GM12878 (cell line): Measurements from ENCODE around the gene LHFPL3. TPM values are rescaled to one million over a fixed set of nuclear protein-coding genes. Genes with fewer than 3 reads are reported as not detected.

ENCODE experiments used
- ATAC-seq: fragments of 200-7000 bp; cut with Tn5 transposase; 3 replicates; pipeline ENCODE4 v1.9.1; 2020; ENCODE audit warnings: mild to moderate bottlenecking, moderate library complexity
- BruUV-seq: library from RNA; stranded (reverse); fragments of 400-500 nt; replicated peaks from 2 replicates; lab custom pipeline; 2021; lab: Mats Ljungman, UMichigan
- CTCF ChIA-PET: fragments of 300-600 bp; sonication (Branson Sonifier 250); formaldehyde crosslinking; extraction: SDS; loops from one replicate; lab custom pipeline; 2021; ENCODE audit warnings: inconsistent platforms; lab: Yijun Ruan, JAX
- POLR2A ChIA-PET: fragments of 350-600 bp; formaldehyde crosslinking; extraction: SDS; loops from one replicate; lab custom pipeline; 2021; ENCODE audit warnings: inconsistent platforms; lab: Charles Lee
- RAD21 ChIA-PET: fragments of 300-600 bp; sonication (Branson Sonifier 250); formaldehyde crosslinking; loops from one replicate; lab custom pipeline; 2023; ENCODE audit warnings: antibody characterized with exemption; ENCODE audit not compliant: unreplicated experiment; lab: Charles Lee
- SMC1A ChIA-PET: fragments of 300-600 bp; sonication (Branson Sonifier 250); formaldehyde crosslinking; loops from one replicate; lab custom pipeline; 2023; ENCODE audit not compliant: unreplicated experiment, uncharacterized antibody; lab: Charles Lee
- DNase-seq: peaks from one replicate; pipeline ENCODE4 v3.0.0-alpha.2; 2011; ENCODE audit warnings: low read depth, low spot score
- FAIRE-seq: peaks from 3 replicates; lab custom pipeline; 2011; peaks lifted over from hg19 to GRCh38; lab: Jason Lieb, UNC
- H2AFZ ChIP-seq: 2 replicates; pipeline ENCODE4 v1.6.0; 2011; ENCODE audit warnings: low read depth, low read length, control low read depth; ENCODE audit not compliant: control insufficient read depth
- H3K27ac ChIP-seq: 2 replicates; pipeline ENCODE4 v1.5.1; 2011; ENCODE audit warnings: control low read depth; ENCODE audit not compliant: control insufficient read depth, insufficient read depth
- H3K27me3 ChIP-seq, 2 experiments: replicated peaks in 1 of 2; 2 replicates each; pipeline versions ENCODE4 v1.6.0 to v1.6.1; 2011; ENCODE audit warnings: low read length in 1 of 2; ENCODE audit not compliant: control insufficient read depth in 2 of 2, insufficient read depth in 2 of 2
- H3K36me3 ChIP-seq, 2 experiments: 2 replicates each; pipeline ENCODE4 v1.5.1; 2011; ENCODE audit warnings: low read length in 1 of 2; ENCODE audit not compliant: control insufficient read depth in 2 of 2, insufficient read depth in 2 of 2
- H3K4me1 ChIP-seq: 2 replicates; pipeline ENCODE4 v1.6.1; 2011; ENCODE audit warnings: mild to moderate bottlenecking, low read length, moderate library complexity, mixed read lengths; ENCODE audit not compliant: control insufficient read depth, insufficient read depth
- H3K4me2 ChIP-seq: 2 replicates; pipeline ENCODE4 v1.6.0; 2011; ENCODE audit warnings: control low read depth; ENCODE audit not compliant: control insufficient read depth, insufficient read depth
- H3K4me3 ChIP-seq: fragments of 200-600 bp; sonication (generic); 2 replicates; pipeline ENCODE4 v1.5.1; 2016
- H3K79me2 ChIP-seq: 2 replicates; pipeline ENCODE4 v1.6.0; 2011; ENCODE audit warnings: low read length; ENCODE audit not compliant: control insufficient read depth, insufficient read depth
- H3K9ac ChIP-seq: 2 replicates; pipeline ENCODE4 v1.8.0; 2011; ENCODE audit warnings: low read length, control low read depth, mixed read lengths; ENCODE audit not compliant: control insufficient read depth, insufficient read depth
- H3K9me3 ChIP-seq: replicated peaks from 3 replicates; pipeline ENCODE4 v1.5.1; 2011; ENCODE audit warnings: mild to moderate bottlenecking, low read length; ENCODE audit not compliant: control insufficient read depth, insufficient read depth
- H4K20me1 ChIP-seq: 2 replicates; pipeline ENCODE4 v1.6.0; 2011; ENCODE audit not compliant: control insufficient read depth, insufficient read depth
- ASH2L ChIP-seq: fragments of 300-600, 200-600 bp; sonication (generic); IDR thresholded peaks from 2 replicates; pipeline ENCODE4 v1.6.1; 2017; ENCODE audit warnings: low read depth, mild to moderate bottlenecking, borderline replicate concordance
- BACH1 ChIP-seq: fragments of 450-650 bp; IDR thresholded peaks from 2 replicates; pipeline ENCODE4 v1.6.1; 2017; ENCODE audit warnings: mild to moderate bottlenecking, borderline replicate concordance
- IKZF1 ChIP-seq: fragments of 450-650 bp; conservative IDR thresholded peaks from 2 replicates; pipeline ENCODE4 v1.6.1; 2017; ENCODE audit warnings: antibody characterized with exemption, mild to moderate bottlenecking
- KLF5 ChIP-seq: fragments of 450-650 bp; IDR thresholded peaks from 2 replicates; pipeline ENCODE4 v1.6.1; 2014; ENCODE audit warnings: mild to moderate bottlenecking; ENCODE audit not compliant: partially characterized antibody
- MEF2A ChIP-seq: IDR thresholded peaks from 2 replicates; pipeline ENCODE4 v1.6.1; 2011; ENCODE audit warnings: low read depth, mild to moderate bottlenecking, low read length, moderate library complexity; ENCODE audit not compliant: insufficient read depth
- MEF2B ChIP-seq: fragments of 450-650 bp; IDR thresholded peaks from 2 replicates; pipeline ENCODE4 v1.6.1; 2018; ENCODE audit warnings: mild to moderate bottlenecking, moderate library complexity; ENCODE audit not compliant: partially characterized antibody, poor library complexity, severe bottlenecking
- MTA2 ChIP-seq: fragments of 450-650 bp; IDR thresholded peaks from 2 replicates; pipeline ENCODE4 v1.6.1; 2016; ENCODE audit warnings: low read depth, mild to moderate bottlenecking, moderate library complexity
- NFYA ChIP-seq: IDR thresholded peaks from 2 replicates; pipeline ENCODE4 v1.6.1; 2011; ENCODE audit warnings: low read depth, mild to moderate bottlenecking, low read length, improper control_type of control experiment, borderline replicate concordance
- PAX8 ChIP-seq: fragments of 450-650 bp; IDR thresholded peaks from 2 replicates; pipeline ENCODE4 v1.6.1; 2017; ENCODE audit warnings: mild to moderate bottlenecking, moderate library complexity
- RUNX3 ChIP-seq: IDR thresholded peaks from 2 replicates; pipeline ENCODE4 v1.6.1; 2012; ENCODE audit warnings: low read length, inconsistent platforms
- SMAD1 ChIP-seq: fragments of 450-650 bp; IDR thresholded peaks from 2 replicates; pipeline ENCODE4 v1.6.1; 2018; ENCODE audit warnings: mild to moderate bottlenecking, low read depth; ENCODE audit not compliant: partially characterized antibody
- SMARCA5 ChIP-seq: fragments of 450-650 bp; IDR thresholded peaks from 2 replicates; pipeline ENCODE4 v1.6.1; 2017; ENCODE audit warnings: mild to moderate bottlenecking
- SREBF1 ChIP-seq: IDR thresholded peaks from 2 replicates; pipeline ENCODE4 v1.6.1; 2012; ENCODE audit warnings: mild to moderate bottlenecking, low read length
- SREBF2 ChIP-seq: IDR thresholded peaks from 2 replicates; pipeline ENCODE4 v1.6.1; 2012; ENCODE audit warnings: mild to moderate bottlenecking, low read length
- TCF7 ChIP-seq: IDR thresholded peaks from 2 replicates; pipeline ENCODE4 v1.6.1; 2014; ENCODE audit warnings: antibody characterized with exemption, borderline replicate concordance
- WRNIP1 ChIP-seq: IDR thresholded peaks from 2 replicates; pipeline ENCODE4 v1.6.1; 2011; ENCODE audit warnings: low read depth, low read length, improper control_type of control experiment, borderline replicate concordance
- WGBS: methylation state at CpG from one replicate; pipeline ENCODE4 v1.1.6; 2016; ENCODE audit warnings: low lambda C conversion rate; ENCODE audit not compliant: insufficient replicate concordance, insufficient coverage; ENCODE audit errors: missing lambda C conversion rate; 5-methylcytosine and 5-hydroxymethylcytosine counted together
- in situ Hi-C: fragments of 300-500 bp; cut with MboI; formaldehyde crosslinking; loops from 9 replicates; pipeline ENCODE4 v1.14.3; 2018; ENCODE audit warnings: mixed read lengths
- intact Hi-C: fragments of 100-400 bp; cut with micrococcal nuclease; formaldehyde crosslinking; loops from one replicate; pipeline ENCODE4 v1.14.2; 2022; ENCODE audit not compliant: unreplicated experiment
- polyA plus RNA-seq, 11 experiments: library from polyadenylated mRNA; depleted of rRNA in 4 of 11; unstranded in 6 of 11; stranded (reverse) in 5 of 11; fragments of >200 nt; fragmentation: Nextera tagmentation in 4 of 11; fragmentation: Illumina TruSeq in 1 of 11; extraction: Ambion mirVana in 4 of 11; extraction: Trizol in 1 of 11; gene quantifications; 1 replicate in 1 of 11; 2 replicates in 10 of 11; pipeline versions ENCODE4 v1.2.1 to v1.2.3, GENCODE V29; 2011 to 2016; ENCODE audit warnings: inconsistent platforms in 2 of 11, missing spikeins in 2 of 11, low read depth in 1 of 11
- total RNA-seq, 4 experiments: library from RNA; depleted of rRNA in 3 of 4; stranded (reverse); fragments of >200 nt in 3 of 4; fragmentation: Illumina TruSeq in 1 of 4; extraction: Trizol in 1 of 4; gene quantifications; 2 replicates each; pipeline versions ENCODE4 v1.2.1 to v1.2.3, GENCODE V29; 2013 to 2021
- TF ChIP-seq, protein P1 (sequence below): fragments of 450-650 bp; IDR thresholded peaks from 2 replicates; pipeline ENCODE4 v1.6.1; 2018; ENCODE audit warnings: mild to moderate bottlenecking, low read depth, moderate library complexity; ENCODE audit not compliant: partially characterized antibody
- TF ChIP-seq, protein P2 (sequence below): fragments of 450-650 bp; formaldehyde crosslinking; IDR thresholded peaks from 2 replicates; pipeline ENCODE4 v1.4.0; 2022; ENCODE audit warnings: mild to moderate bottlenecking, moderate library complexity

The LHFPL3 gene
- total and polyA plus RNA-seq, 10 of the 15 experiments (the other 5 are each of a cell fraction or from before 2014, with no cell fraction given), result 0.09 TPM; not detected in 9

DNA sequence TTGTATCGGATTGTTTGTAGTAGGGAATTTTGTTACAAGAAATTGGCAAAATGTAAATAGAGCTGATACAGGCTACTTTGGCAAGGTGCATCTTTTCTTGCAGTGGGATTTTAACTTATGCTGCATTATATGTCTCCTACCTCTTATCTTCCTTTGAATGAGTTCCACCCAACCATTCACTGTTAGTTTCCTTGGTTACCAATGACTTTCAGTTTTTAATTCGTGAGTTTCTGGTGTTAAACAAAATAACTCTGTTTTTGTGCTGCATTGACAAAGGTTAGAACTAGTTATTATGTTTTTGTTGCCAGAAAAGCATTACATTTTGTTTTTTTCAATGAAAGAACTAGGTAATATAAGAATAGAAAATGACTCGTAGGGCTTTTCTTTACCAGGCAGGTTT, 327.2 kb downstream of the LHFPL3 start:
- no peak overlapping the region for H2AFZ ChIP-seq
- CTCF ChIA-PET, result interaction anchor here (0.7 to 1.7 kb wide), 2 partner anchors 12 to 264 kb away, joined by 4 to 7 read pairs; no protein-coding TSS in a partner anchor
- RAD21 ChIA-PET, result no interaction called here
- no peak overlapping the region for H3K4me2 ChIP-seq
- H3K36me3 ChIP-seq, result no peaks in the 10 kb centered on the region
- H3K4me3 ChIP-seq, result no peak overlapping the region
- no peaks in the 10 kb centered on the region for H3K4me1 ChIP-seq
- POLR2A ChIA-PET, result no interaction called here
- intact Hi-C loops, result loop anchor here (10.0 kb wide), 1 partner anchor 869 kb away; the partner anchor contains the start of gene PUS7
- ATAC-seq, result no peak
- TF ChIP-seq PAX8, result no peak
- TF ChIP-seq MEF2B, result no peak
- no peak for TF ChIP-seq NFYA
- no peak for TF ChIP-seq BACH1
- TF ChIP-seq WRNIP1, result no peak
- TF ChIP-seq TCF7, result no peak
- no peak for TF ChIP-seq MEF2A
- no peak for TF ChIP-seq KLF5
- no peak for TF ChIP-seq SMAD1
- TF ChIP-seq, protein P1, sequence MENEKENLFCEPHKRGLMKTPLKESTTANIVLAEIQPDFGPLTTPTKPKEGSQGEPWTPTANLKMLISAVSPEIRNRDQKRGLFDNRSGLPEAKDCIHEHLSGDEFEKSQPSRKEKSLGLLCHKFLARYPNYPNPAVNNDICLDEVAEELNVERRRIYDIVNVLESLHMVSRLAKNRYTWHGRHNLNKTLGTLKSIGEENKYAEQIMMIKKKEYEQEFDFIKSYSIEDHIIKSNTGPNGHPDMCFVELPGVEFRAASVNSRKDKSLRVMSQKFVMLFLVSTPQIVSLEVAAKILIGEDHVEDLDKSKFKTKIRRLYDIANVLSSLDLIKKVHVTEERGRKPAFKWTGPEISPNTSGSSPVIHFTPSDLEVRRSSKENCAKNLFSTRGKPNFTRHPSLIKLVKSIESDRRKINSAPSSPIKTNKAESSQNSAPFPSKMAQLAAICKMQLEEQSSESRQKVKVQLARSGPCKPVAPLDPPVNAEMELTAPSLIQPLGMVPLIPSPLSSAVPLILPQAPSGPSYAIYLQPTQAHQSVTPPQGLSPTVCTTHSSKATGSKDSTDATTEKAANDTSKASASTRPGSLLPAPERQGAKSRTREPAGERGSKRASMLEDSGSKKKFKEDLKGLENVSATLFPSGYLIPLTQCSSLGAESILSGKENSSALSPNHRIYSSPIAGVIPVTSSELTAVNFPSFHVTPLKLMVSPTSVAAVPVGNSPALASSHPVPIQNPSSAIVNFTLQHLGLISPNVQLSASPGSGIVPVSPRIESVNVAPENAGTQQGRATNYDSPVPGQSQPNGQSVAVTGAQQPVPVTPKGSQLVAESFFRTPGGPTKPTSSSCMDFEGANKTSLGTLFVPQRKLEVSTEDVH, result no peak
- TF ChIP-seq, protein P2, sequence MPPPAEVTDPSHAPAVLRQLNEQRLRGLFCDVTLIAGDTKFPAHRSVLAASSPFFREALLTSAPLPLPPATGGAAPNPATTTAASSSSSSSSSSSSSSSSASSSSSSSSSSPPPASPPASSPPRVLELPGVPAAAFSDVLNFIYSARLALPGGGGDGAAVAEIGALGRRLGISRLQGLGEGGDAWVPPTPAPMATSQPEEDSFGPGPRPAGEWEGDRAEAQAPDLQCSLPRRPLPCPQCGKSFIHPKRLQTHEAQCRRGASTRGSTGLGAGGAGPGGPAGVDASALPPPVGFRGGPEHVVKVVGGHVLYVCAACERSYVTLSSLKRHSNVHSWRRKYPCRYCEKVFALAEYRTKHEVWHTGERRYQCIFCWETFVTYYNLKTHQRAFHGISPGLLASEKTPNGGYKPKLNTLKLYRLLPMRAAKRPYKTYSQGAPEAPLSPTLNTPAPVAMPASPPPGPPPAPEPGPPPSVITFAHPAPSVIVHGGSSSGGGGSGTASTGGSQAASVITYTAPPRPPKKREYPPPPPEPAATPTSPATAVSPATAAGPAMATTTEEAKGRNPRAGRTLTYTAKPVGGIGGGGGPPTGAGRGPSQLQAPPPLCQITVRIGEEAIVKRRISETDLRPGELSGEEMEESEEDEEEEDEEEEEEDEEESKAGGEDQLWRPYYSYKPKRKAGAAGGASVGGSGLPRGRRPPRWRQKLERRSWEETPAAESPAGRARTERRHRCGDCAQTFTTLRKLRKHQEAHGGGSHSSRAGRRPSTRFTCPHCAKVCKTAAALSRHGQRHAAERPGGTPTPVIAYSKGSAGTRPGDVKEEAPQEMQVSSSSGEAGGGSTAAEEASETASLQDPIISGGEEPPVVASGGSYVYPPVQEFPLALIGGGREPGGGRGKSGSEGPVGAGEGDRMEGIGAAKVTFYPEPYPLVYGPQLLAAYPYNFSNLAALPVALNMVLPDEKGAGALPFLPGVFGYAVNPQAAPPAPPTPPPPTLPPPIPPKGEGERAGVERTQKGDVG, result no peak
- no peak for TF ChIP-seq SREBF2
- no peak for TF ChIP-seq MTA2
- TF ChIP-seq SMARCA5, result no peak
- no peak for TF ChIP-seq ASH2L
- no peak for TF ChIP-seq RUNX3
- TF ChIP-seq SREBF1, result no peak
- no peak for TF ChIP-seq IKZF1
- peaks cover 0 to 4% of the 10 kb centered on the region in 2 experiments; a peak in 2 of 4 replicates for H3K27me3 ChIP-seq
- no peaks in the 10 kb centered on the region for H4K20me1 ChIP-seq
- no peak for DNase-seq
- H3K79me2 ChIP-seq, result no peaks in the 10 kb centered on the region
- no TSS peak for BruUV-seq
- no peaks in the 10 kb centered on the region for H3K9me3 ChIP-seq
- H3K27ac ChIP-seq, result no peak overlapping the region
- SMC1A ChIA-PET, result no interaction called here
- in situ Hi-C loops, result no loop called here
- H3K9ac ChIP-seq, result no peak overlapping the region
- WGBS, result 40% methylated on average over 3 of the region's 3 CpGs
- no peak for FAIRE-seq
